Sigmoid colon (tissue), 7 donors: Measurements from ENCODE around the gene GRIP1. TPM values are rescaled to one million over a fixed set of nuclear protein-coding genes. Genes with fewer than 3 reads are reported as not detected.
A peak's percentile ranks its signal among the peaks of the same experiment; 100 is the strongest.

Experiments used
- DNase-seq: peaks from one replicate; pipeline ENCODE4 v3.0.0-alpha.2; 2019
- H3K27ac ChIP-seq, 4 donors: fragments of 200-600 bp; sonication (generic); one replicate each; pipeline ENCODE4 v1.5.1; 2016 to 2019; ENCODE audit warnings: mild to moderate bottlenecking in 1 of 4
- H3K27me3 ChIP-seq, 3 donors: fragments of 200-600 bp; sonication (generic); one replicate each; pipeline ENCODE4 v1.5.1; 2019; ENCODE audit warnings: mild to moderate bottlenecking in 1 of 3
- H3K36me3 ChIP-seq, 4 donors: fragments of 200-600 bp; sonication (generic); one replicate each; pipeline ENCODE4 v1.5.1; 2016 to 2019
- H3K4me1 ChIP-seq, 4 donors: fragments of 200-600 bp; sonication (generic); one replicate each; pipeline ENCODE4 v1.5.1; 2017 to 2019
- H3K4me3 ChIP-seq, 4 donors: fragments of 200-600 bp; sonication (generic); one replicate each; pipeline ENCODE4 v1.5.1; 2017 to 2019; ENCODE audit warnings: mild to moderate bottlenecking in 2 of 4, moderate library complexity in 1 of 4
- H3K9me3 ChIP-seq, 4 donors: fragments of 200-600 bp in 3 of 4; sonication (generic) in 3 of 4; one replicate each; pipeline versions ENCODE4 v1.5.1 to v1.6.1; 2013 to 2019
- CTCF ChIP-seq, 4 experiments: fragments of 450-650 bp in 3 of 4; fragments of 200-600 bp in 1 of 4; IDR thresholded peaks; one replicate each; pipeline ENCODE4 v1.5.1; 2016 to 2019; ENCODE audit warnings: antibody characterized with exemption in 4 of 4, mild to moderate bottlenecking in 3 of 4, moderate library complexity in 2 of 4
- EP300 ChIP-seq, 4 donors: sonication (generic); formaldehyde crosslinking; IDR thresholded peaks; one replicate each; pipeline ENCODE4 v1.6.1; 2017; ENCODE audit warnings: antibody characterized with exemption in 4 of 4
- POLR2A ChIP-seq, 2 donors: fragments of 450-650 bp; IDR thresholded peaks; one replicate each; pipeline ENCODE4 v1.6.1; 2016; ENCODE audit warnings: antibody characterized with exemption in 2 of 2, mild to moderate bottlenecking in 2 of 2, moderate library complexity in 2 of 2
- POLR2AphosphoS5 ChIP-seq, 4 donors: sonication (generic); formaldehyde crosslinking; IDR thresholded peaks; one replicate each; pipeline ENCODE4 v1.6.1; 2017; ENCODE audit warnings: antibody characterized with exemption in 4 of 4
- WGBS, 2 donors: extraction: QIAGEN DNeasy Blood & Tissue Kit; methylation state at CpG; one replicate each; pipeline ENCODE4 v1.1.7; 2013; 5-methylcytosine and 5-hydroxymethylcytosine counted together
- intact Hi-C: fragments of 100-400 bp; cut with DNase I; formaldehyde crosslinking; loops from one replicate; pipeline ENCODE4 v1.15.1; 2023
- polyA plus RNA-seq, 3 donors: library from polyadenylated mRNA; stranded (reverse); fragments of 200-250 nt; gene quantifications; one replicate each; pipeline ENCODE4 v1.2.3, GENCODE V29; 2013
- total RNA-seq, 4 donors: library from RNA; depleted of rRNA; stranded (reverse); fragments of >200 nt; gene quantifications; one replicate each; pipeline ENCODE4 v1.1.0, GENCODE V29; 2016
- donor health status: healthy with polysubstance abuse.
- donor health status: Bipolar disorder and iron deficiency.
- donor health status: healthy.

The GRIP1 gene
- total and polyA plus RNA-seq, 7 donors, result 0.46 to 14.0 (median 6.3) TPM

GRCh38 chr12:66694666-66695613 lies 16.1 kb upstream of the GRIP1 start:
- 41 to 77% methylated on average over 5 of the region's 5 CpGs for WGBS, 2 donors
- no peak for TF ChIP-seq EP300 (IDR thresholded peaks at IDR 0.05)
- no peak for TF ChIP-seq CTCF (IDR thresholded peaks at IDR 0.05)
- TF ChIP-seq POLR2A (IDR thresholded peaks at IDR 0.05), result no peak
- TF ChIP-seq POLR2AphosphoS5 (IDR thresholded peaks at IDR 0.05), result no peak
- Histone ChIP-seq H3K36me3 (no peaks in the 10 kb centered on the region), H3K9me3 (no peaks in the 10 kb centered on the region), H3K27ac (no peak overlapping the region), H3K4me3 (no peak overlapping the region), H3K4me1 (no peaks in the 10 kb centered on the region), H3K27me3 (no peaks in the 10 kb centered on the region)
- intact Hi-C loops, result no loop called here
- DNase-seq, result no peak

- no peaks in the 10 kb centered on the region for H3K36me3 ChIP-seq
- 0 to 1% methylated on average over 1 of the region's 1 CpG for WGBS, 2 donors
- no peak overlapping the region for H3K4me3 ChIP-seq
- TF ChIP-seq POLR2A (IDR thresholded peaks at IDR 0.05) (no peak), CTCF (IDR thresholded peaks at IDR 0.05) (peak in 3 of 4 experiments; percentile 25 to 56 (median 49))
- intact Hi-C loops, result no loop called here
- H3K4me1 ChIP-seq, result no peaks in the 10 kb centered on the region
- H3K27me3 ChIP-seq, result no peaks in the 10 kb centered on the region
- no peak overlapping the region for H3K27ac ChIP-seq
- no peak for DNase-seq
- no peaks in the 10 kb centered on the region for H3K9me3 ChIP-seq
These were observed 15.1 kb upstream of the GRIP1 start for GRCh38 chr12:66693901-66694513.

- intact Hi-C loops, result no loop called here
- Histone ChIP-seq H3K27me3 (no peaks in the 10 kb centered on the region), H3K4me1 (no peaks in the 10 kb centered on the region), H3K27ac (no peak overlapping the region), H3K4me3 (no peak overlapping the region), H3K36me3 (no peaks in the 10 kb centered on the region), H3K9me3 (no peaks in the 10 kb centered on the region)
- TF ChIP-seq POLR2A (IDR thresholded peaks at IDR 0.05), result no peak
- no peak for TF ChIP-seq CTCF (IDR thresholded peaks at IDR 0.05)
- no peak for TF ChIP-seq EP300 (IDR thresholded peaks at IDR 0.05)
- no peak for TF ChIP-seq POLR2AphosphoS5 (IDR thresholded peaks at IDR 0.05)
- DNase-seq, result no peak
- WGBS, 2 donors, result 83 to 84% methylated on average over 4 of the region's 4 CpGs
These were observed 14.1 kb upstream of the GRIP1 start for GRCh38 chr12:66692986-66693385.

- no peaks in the 10 kb centered on the region for H3K36me3 ChIP-seq
These were observed 13.3 kb upstream of the GRIP1 start for GRCh38 chr12:66692170-66692569.

More at GRCh38 chr12:66692170-66692569, 13.3 kb upstream of the GRIP1 start:
- no peak for DNase-seq
- no peaks in the 10 kb centered on the region for H3K9me3 ChIP-seq
- WGBS, 2 donors, result 63 to 79% methylated on average over 1 of the region's 1 CpG
- H3K27me3 ChIP-seq, result no peaks in the 10 kb centered on the region
- H3K4me1 ChIP-seq, result no peaks in the 10 kb centered on the region
- TF ChIP-seq POLR2A (IDR thresholded peaks at IDR 0.05) (no peak), CTCF (IDR thresholded peaks at IDR 0.05) (no peak), EP300 (IDR thresholded peaks at IDR 0.05) (no peak), POLR2AphosphoS5 (IDR thresholded peaks at IDR 0.05) (no peak)
- H3K27ac ChIP-seq, result no peak overlapping the region
- intact Hi-C loops, result no loop called here
- no peak overlapping the region for H3K4me3 ChIP-seq
